Measurements from ENCODE around the gene SEL1L2.

The SEL1L2 gene

DNA sequence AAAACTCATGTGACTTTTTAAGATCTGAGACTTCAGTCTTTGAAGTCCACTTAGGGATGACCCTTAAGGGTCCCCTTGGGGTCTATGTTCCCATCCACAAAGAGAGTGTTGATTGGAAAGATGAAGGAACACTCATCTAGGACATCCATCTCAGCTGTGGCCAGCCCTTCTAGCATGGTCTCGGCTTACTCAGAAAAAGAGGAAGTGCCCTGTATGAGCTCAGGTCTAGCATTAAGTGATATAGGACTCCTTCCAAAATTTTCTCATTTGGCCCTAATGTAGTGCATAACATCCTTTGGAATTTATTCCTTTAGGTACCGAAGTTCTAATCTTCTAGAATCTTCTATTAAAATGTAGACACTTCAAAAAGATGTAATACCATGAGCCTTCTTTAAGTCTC, 128.2 kb downstream of the SEL1L2 start:
- DNase-seq: no peak

DNA sequence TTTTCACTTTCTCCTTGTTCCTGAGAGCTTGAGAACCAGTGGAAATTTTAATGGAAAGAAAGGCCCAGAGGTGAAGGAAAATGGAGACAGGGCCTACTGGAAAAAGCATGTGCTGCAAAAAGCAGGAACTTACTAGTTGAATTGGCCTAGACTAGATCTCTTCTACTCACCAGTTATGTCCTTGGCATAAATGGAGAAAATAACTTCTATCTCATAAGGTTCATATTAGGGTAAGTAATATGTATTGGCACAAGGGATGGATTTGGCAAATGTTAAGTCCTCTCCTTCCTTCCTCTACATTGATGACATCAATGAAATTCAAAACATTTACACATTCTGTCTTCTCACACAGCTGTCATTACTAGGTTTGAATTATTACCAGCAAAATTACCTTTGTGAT, 131.5 kb downstream of the SEL1L2 start:
- DNase-seq: no peak

DNA sequence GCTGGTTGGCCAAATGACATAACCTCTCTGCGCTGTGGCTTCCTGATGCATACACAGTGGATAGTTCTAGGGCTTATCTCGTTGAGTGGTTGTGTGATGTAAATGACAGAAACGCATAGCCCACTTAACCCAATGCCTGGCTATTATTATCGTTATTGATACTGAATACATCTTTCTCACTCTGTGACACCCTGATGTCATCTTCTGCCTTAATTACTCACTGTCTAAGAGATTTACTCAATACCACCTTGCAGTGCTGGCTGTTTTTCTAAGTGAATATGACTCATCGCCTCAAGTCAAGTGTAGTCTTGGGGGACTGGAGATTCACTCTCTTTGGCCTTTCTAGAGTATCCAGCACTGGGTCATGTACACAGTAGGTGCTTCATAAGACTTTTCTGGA, 132.0 kb downstream of the SEL1L2 start:
- no peak for DNase-seq

DNA sequence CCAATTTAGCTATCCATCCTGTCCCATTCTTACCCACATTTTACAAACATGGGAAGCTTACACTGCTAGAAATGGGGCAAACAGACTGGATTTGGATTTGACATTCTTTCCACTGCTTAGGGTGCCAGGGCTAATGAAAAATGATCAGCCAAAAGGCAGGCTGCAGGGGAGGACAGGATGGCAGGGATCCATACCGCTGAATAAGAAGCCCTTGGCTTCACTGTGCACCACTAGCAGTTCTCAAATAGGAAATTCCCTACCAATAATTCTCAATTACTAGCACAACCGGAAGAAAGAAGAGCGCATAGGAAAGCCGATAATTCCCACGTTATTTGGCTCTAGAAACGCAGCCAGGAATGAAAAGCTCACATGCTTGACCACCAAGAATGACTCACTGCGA, 132.5 kb downstream of the SEL1L2 start:
- DNase-seq: no peak

DNA sequence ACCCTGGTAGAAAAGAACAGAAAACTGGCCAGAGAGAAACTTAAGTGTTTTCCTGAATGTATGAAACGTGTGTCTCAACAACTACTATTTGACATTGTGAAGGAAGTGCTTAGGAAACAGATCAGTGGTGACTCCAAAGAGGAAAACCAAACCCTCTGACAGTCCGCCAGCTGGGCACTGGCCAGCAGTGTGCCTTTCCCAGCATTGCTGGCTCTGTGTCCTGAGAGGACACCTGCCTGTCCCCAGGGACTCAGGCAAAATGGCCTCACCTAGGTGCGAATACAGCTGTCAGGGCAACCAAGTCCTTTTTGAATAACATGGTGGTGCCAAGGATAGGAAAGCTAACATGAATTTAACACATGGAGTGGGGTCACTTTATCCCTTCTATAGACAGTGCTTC, 133.1 kb downstream of the SEL1L2 start:
- DNase-seq: no peak

DNA sequence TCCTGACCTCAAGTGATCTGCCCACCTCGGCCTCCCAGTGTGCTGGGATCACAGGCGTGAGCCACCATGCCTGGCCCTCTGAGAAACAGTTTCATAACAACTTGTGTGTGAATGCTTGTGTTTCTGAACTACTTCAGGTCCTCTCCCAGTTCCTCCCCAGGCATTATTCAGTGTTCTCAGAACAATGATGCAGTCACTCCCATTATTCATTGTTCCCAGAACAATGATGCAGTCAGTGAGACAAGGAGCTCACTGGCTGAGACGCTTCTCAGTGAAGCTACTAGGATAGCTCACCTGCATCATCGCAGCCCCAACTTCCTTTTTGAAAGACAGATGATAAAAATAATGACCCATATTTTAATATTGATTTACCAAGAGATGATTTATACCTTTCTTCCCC, 134.1 kb downstream of the SEL1L2 start:
- DNase-seq: no peak

DNA sequence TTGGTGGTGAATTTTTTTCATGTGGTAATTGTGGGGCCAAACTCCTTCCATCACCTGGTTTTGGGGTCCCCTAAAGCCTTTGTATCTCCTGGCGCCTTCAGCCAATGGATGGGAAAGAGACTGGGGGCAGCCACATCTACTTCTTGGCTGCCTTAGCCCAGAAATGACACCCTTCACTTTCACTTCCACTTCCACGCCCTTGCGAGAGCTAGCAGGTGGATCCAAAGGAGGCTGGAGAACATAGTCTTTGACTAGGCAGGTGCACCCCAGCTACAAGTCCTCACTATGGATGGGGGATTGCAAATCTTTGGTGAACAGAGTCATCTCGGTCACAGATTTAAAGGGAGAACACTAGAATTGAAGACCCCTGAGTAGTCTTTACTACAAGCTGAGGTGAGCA, 134.8 kb downstream of the SEL1L2 start:
- no peak for DNase-seq

DNA sequence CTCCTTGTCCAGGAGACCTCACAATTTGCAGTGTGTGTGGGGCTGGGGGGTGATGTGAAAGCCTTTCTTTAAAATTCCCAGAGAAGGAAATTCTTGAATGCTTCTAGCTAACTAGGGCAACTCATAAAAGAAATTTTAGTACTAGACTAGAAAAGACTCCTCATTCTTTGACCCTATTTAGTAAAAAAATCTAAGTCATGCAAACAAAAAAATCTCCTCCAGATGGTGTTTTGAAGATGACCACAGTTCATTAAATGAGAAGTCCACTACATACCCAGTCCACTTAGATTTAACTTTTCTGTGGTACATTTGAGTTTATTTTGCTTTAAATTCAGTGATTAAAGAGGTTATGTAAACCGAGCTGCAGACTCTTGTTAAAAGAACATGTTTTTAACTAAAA, 138.1 kb downstream of the SEL1L2 start:
- no peak for DNase-seq

DNA sequence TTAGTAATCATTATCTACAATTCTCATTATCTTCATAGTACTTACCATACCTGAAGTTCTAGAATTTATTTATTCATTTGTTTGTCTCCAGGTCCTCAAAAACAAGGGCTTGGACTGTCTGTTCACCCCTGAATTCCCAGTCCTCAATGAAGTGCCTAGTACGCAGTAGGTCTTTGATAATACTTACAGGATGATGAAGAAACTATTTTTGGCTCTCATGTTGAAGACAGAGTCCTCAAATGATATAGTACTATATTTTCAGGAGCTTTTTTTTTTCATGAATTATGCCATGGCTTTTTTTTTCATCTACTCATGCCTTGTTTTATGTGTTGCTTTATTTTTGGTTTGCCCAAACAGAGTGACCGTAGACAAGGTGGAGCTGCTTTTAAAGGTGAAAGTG, 139.1 kb downstream of the SEL1L2 start:
- no peak for DNase-seq

DNA sequence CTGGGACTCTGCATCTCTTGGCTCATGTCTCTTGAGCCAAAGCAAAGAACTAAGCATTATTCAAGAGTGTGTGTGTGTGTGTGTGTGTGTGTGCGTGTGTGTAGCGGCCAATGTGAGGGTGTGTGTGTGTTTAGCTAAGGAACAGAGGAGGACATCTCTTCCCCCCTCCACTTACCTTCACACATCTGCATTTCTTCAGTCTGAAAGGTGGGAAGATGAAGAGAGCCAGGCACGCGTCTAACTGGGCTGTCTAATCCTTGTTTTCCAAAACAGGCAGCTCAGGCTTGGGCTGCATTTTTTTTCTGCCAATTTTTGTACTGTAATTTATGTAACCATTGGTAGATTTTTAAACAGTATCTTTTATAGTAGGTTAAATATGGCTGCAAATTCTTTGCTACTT, 146.1 kb downstream of the SEL1L2 start:
- DNase-seq: no peak

DNA sequence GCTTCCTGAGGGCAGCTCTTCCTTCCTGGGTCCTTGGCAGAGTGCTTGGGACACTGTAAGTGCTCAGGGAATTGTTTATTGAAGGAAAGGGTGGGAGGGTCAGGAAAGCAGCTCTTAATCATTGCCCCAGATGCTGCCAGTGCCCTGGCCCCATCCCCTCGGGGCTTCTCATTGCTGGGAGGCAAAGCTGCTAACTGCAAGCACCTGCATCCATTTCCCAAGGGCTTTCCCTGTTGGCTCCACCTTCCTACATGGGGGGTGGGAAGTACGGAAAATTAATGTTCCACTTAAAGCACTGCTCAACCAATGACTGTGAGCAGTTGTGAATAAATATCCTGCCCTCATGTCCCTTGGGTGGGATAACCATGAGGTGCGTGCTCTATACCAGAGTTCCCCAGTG, 149.2 kb downstream of the SEL1L2 start:
- no peak for DNase-seq

DNA sequence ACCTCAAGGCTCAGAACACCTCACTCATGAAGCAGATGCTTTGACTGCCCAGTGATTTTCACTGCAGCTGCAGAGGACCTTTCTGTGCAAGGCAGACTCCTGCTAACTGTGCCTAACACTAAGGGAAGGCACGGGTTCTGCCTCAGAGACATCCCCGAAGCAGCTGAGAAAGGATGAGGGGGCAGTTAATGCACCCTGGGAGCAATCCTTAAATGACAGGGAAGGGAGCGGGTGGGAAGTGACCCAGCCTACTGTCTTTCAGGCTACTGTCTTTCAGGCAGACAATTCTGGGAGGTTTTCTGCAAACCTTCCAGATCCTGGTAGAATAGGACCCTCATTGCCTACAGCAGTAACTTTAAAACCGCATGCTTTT, 150.3 kb downstream of the SEL1L2 start:
- DNase-seq: no peak

DNA sequence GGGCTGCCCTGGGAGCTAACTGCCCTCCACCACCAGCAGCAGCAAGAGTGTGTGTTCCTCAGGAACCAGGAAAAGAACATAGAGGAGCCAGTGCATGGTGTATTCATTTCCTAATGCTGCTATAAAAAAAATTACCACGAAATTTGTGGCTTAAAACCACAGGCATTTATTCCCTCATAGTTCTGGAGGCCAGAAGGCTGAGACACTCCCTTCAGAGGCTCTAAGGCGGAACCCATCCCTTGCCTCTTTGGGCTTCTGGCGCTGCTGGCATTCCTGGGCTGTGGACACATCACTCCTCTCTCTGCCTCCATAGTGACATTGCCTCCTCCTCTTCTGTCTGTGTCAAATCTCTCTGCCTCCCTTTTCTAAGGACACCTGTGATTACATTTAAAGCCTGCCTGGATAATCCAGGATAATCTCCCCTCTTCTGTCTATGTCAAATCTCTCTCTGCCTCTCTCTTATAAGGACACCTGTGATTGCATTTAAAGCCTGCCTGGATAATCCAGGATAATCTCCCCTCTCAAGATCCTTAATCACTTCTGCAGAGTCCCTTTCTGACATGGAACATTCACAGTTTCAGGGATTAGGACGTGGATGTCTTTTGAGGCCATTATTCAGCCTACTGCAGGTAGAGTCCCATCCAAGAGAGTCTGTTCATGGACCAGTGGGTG, 150.9 kb downstream of the SEL1L2 start:
- DNase-seq: peak; percentile 17

DNA sequence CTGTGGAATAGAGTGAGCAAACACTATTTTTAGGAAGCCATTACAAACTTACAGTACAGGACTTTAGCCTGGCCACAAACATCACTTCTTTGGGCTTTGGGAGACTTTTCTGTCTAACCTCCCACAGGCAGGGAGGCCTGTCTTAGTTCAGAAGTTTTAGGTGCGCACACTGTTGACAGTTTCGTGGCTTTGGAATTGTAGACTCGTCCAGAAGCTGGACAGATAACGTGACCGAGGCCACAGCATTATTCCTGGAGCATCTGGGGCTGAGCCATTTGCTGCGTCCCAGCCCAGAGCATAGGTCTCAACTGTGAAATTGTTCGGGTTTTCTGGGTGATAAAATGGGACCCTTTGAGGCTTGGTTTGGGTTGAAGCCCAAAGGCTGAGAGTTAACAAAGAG, 151.8 kb downstream of the SEL1L2 start:
- DNase-seq: no peak

DNA sequence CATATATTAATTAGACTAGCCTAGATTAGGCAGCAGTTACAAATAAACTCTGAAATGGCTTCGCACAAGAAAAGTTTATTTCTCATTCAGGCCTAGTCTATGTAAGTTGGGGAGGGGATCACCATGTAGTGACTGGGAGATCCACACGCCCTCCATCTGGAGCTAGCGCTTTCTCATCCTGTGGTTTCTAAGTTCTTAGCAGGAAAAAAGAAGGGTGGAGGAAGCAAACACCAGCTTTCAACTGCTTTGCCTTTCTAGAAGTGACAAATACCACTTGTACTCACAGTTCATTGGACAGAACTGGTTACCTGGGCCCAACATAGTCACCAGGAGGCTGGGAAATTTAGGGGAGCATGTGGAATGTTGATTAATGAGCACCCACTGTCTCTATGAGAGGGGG, 158.9 kb downstream of the SEL1L2 start:
- DNase-seq: no peak

DNA sequence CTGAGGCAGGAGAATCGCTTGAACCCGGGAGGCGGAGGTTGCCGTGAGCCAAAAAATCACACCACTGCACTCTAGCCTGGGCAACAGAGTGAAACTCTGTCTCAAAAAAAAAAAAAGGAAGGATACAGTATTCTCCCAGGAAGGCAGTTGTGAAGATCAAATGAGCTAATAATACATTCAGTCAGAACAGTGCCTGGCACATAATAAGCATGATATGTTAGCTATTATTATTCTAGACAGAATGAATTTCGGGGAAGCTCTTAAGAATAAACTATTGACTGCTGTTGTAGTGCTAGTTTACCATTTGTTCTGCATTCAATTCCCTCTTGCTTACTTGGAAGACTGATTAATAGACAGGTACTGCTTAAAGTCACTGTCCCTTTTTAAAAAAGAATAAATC, 164.9 kb downstream of the SEL1L2 start:
- no peak for DNase-seq

DNA sequence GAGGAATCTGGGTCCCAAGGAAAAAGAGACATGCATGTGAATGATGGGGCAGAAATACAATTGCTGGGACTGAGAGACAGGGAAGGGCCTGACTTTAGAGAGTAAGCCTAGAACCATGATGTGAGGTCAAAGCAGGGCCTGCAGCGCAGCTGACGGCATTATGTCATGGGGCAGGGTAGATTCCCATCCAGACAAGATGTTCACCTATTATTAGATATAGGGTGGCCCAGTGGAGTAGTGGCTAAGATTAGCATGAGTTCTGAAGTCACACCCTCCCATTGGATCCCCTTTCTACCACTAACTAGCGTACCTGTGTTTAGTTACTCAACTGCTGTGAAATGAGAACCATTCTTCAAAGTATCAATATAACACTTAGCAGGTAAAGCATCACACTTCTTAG, 166.0 kb downstream of the SEL1L2 start:
- DNase-seq: no peak

DNA sequence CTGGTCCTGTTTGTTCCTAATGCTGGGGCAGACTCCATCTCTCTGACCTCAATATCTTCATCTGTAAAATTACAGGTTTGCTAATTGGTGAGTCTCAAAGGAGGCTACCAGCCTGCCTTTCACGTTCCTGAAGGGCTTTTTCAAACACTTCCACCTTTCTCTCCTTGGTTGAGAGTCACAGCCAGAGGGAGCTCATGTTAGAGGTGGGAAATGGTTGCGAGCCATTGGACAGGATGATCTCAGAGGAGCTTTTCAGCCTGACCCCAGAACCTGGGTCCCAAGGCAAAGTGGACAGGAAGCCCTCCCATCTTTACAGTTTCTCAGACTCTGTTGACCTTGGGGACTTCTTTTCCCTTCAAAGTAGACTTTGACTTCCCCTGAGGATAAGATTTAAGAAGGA, 168.0 kb downstream of the SEL1L2 start:
- no peak for DNase-seq

DNA sequence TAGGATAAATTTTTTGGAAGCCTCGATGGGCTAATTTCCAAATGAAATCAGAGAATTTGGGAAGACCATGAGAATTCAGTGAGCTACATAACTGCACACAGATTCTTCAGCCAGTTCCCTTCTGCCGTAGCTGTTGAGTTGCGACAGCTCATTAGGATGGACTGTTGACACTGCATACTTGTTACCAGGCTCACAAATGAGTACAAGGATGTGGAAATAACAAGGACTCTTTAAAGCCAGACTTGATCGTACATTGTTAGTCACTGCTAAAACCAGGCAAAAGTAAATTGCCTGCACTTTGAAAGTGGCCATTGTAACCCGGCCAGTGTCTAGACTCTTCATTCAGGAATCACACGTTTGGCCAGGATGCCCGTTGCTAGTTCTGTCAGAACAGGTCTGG, 168.5 kb downstream of the SEL1L2 start:
- DNase-seq: no peak

DNA sequence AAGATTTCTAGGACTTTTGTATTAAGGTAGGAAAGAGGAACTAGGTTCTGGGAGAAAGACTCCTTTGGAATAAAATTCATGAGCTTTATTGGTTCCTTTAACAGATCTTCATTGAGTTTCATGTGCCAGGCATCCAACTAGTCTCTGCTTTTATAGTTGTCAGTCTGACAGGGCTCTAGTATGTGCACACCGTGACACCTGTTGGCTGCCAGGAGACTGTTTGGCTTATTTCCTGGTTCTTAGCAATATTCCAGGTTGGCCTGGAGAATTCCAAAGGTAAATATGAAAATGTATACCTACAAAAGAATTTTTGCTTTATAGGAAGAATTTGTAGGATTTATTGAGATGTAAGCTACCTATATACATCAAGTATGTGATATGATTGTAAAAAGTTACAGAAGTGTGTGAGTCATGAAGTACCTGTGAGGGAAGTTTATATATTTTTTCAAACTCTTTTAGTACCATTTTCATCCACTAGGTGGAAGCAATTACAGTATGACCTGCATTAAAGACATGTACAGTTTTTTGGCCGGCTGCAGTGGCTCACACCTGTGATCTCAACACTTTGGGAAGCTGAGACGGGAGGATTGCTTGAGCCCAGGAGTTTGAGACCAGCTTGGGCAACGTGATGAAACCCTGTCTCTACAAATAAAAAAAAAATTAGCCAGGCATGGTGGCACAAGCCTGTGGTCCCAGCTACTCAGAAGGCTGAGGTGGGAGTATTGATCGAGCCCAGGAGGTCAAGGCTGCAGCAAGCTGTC, 170.3 kb downstream of the SEL1L2 start:
- peak; percentile 70 for DNase-seq

DNA sequence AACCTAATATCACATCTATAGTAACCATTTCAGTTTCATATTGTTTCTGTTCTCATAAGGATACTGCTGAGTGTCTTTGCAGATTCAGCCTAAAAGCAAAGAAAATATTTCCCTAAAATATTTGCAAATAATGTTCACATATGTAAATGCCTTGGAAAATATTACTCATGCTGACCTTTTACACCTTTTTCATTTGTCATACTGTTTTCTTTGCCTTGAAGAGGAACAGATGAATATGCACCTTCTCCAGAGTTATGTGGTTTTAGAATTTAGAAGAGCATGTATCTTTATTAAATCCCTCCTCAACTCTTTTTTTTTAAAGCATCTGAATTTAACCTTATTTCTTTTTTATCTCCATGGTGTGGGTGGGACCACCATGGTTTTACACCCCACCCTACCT, 173.1 kb downstream of the SEL1L2 start:
- no peak for DNase-seq

DNA sequence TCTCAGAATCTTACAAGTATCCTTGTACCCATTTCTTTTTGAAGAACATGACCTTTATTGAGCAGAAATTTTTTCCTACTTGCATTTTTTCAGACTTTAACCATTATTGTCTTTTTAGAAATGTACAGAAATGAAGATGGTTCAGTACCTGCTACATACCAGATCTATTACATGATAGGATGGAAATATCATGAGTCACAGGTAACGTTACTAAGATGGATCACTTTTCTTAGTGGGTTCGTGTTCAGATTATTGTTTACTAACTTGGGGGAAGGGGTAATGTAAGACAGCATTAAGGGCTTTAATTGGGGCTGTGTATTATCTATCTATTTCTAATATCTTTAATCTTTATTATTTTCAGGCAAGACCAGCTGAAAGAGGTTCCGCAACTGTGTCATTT, 173.7 kb downstream of the SEL1L2 start:
- DNase-seq: no peak

DNA sequence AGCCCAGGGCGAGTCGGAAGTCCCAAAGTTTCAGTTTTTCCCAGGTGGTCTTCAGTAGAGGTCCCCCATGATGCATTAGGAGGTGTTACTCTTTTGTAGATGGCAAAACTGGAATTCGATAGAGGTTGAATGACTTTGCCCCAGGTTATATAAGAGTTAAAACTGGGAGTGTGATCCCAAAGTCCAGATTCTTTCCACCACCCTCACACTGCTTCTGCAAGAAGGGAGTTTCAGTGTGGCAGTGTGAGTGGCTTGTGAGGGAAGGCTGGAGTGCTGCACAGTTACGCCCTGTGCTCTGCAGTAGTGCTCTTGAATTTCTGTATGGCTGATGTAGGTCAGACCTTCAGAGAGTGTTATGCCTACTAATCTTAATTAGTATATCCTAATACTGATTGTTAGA, 175.7 kb downstream of the SEL1L2 start:
- no peak for DNase-seq

DNA sequence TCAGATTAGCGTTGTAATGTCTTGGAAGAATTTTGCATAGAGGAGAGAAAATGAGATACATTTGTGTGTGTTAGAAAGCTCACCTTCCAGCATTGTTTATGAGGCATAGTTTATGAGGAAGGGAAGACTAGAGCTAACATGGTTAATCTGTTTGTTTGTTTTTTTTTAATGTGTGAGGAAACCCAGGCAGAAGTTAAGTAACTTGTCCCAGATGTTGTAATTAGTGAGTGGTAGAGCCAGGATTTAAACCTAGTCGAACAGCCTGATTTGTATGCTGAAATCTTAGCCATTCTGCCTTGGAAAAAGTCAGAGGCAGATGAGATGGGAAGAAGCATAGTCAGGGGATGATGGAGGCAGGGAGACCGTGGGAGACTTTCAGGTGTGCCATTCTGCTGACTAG, 176.5 kb downstream of the SEL1L2 start:
- no peak for DNase-seq

DNA sequence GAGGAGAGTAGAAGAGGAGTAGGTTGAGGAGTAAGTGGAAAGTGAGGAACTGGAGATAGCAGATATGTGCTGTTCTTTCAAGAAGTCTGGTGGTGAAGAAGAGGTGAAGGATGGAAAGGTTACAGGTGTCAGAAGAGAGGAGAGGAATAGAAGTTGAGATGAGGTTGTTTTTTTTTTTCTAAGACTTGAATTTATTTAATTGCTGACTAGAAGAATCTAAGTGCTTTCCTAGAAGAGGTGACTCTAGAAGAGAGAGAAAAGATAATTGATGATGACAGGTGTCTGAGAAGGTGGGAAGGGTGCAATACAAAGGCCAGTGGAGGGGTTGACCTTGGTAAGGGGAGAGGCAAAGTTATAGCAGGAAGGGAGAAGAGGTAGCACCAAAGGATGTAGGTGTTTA, 180.0 kb downstream of the SEL1L2 start:
- DNase-seq: no peak

All from eye (tissue), 1 donor.